Measurements from ENCODE around the gene CARS1. TPM values are rescaled to one million over a fixed set of nuclear protein-coding genes. Genes with fewer than 3 reads are reported as not detected.
"Not testable (repeated sequence)": the region's sequence is repeated elsewhere in the genome, so short reads cannot be mapped to it uniquely, and the experiment has no call there.

CARS1 gene
- total RNA-seq, 1 donor, result 106 TPM

DNA sequence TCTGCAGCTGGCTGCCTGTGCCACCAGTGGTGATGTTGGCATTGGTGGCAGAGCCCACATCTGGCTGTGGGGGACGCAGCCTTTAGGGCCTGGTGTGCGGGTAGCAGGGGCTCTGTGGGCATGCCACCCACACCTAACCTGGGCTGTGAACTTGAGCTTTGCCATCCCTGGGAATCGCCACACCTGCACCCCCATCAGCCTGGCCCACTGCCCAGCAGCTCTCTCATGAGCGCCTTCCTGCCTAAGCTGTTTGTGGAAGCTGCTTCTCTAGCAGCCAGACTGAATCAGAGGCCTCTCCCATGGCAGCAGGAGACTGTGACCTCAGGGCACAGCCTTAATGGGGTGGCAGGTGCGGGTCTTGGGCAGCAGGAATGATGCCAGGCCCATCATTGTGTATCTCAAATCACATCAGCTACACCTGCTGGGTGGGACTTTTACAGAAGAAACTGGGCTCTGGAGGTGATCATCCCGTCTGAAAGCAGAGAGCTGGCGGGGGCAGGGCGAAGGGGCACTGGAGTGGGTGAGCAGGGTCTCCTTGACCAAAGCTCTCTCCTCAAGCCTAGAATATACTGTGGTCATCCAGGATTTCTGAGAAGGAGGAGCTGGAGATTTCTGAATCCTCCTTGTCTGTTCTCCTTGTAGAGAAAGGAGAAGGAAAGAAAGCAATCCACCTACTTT is 17.8 kb upstream of the CARS1 start:
- Histone ChIP-seq H3K4me3 (ENCODE audit: insufficient read depth, low read length) (no peak overlapping the region), H3K4me1 (ENCODE audit: insufficient read depth, low read length) (no peaks in the 10 kb centered on the region), H3K27me3 (ENCODE audit: insufficient read depth, low read length) (no peaks in the 10 kb centered on the region), H3K4me2 (ENCODE audit: insufficient read depth, low read length) (no peak overlapping the region), H4K20me1 (ENCODE audit: insufficient read depth, low read length) (no peaks in the 10 kb centered on the region), H3K36me3 (ENCODE audit: insufficient read depth, low read length) (no peaks in the 10 kb centered on the region), H3K27ac (ENCODE audit: low read depth, low read length) (no peak overlapping the region), H3K9me3 (ENCODE audit: low read depth, low read length) (no peaks in the 10 kb centered on the region), H3K79me2 (ENCODE audit: insufficient read depth, low read length) (no peaks in the 10 kb centered on the region), H2AFZ (ENCODE audit: low read length) (no peak overlapping the region)
- no peak for TF ChIP-seq CTCF (IDR thresholded peaks at IDR 0.05; ENCODE audit: extremely low read depth, low read depth, low read length)
- peak; percentile 45 for DNase-seq (ENCODE audit: insufficient read length, low spot score, missing footprints)

- TF ChIP-seq CTCF (IDR thresholded peaks at IDR 0.05; ENCODE audit: extremely low read depth, low read depth, low read length), result no peak
These were observed 15.8 kb upstream of the CARS1 start for GRCh38 chr11:3073029-3073435.

GRCh38 chr11:3069425-3069824 is 12.2 kb upstream of the CARS1 start:
- TF ChIP-seq CTCF (IDR thresholded peaks at IDR 0.05; ENCODE audit: extremely low read depth, low read depth, low read length), result no peak
- H2AFZ ChIP-seq (ENCODE audit: low read length), result no peak overlapping the region
- no peaks in the 10 kb centered on the region for H3K79me2 ChIP-seq (ENCODE audit: insufficient read depth, low read length)
- no peaks in the 10 kb centered on the region for H4K20me1 ChIP-seq (ENCODE audit: insufficient read depth, low read length)
- H3K4me3 ChIP-seq (ENCODE audit: insufficient read depth, low read length), result no peak overlapping the region
- no peak overlapping the region for H3K4me2 ChIP-seq (ENCODE audit: insufficient read depth, low read length)
- no peaks in the 10 kb centered on the region for H3K27me3 ChIP-seq (ENCODE audit: insufficient read depth, low read length)
- H3K36me3 ChIP-seq (ENCODE audit: insufficient read depth, low read length), result no peaks in the 10 kb centered on the region
- H3K9me3 ChIP-seq (ENCODE audit: low read depth, low read length), result no peaks in the 10 kb centered on the region
- DNase-seq (ENCODE audit: insufficient read length, low spot score, missing footprints), result no peak
- H3K27ac ChIP-seq (ENCODE audit: low read depth, low read length), result no peak overlapping the region
- no peaks in the 10 kb centered on the region for H3K4me1 ChIP-seq (ENCODE audit: insufficient read depth, low read length)

More at GRCh38 chr11:3073029-3073435, 15.8 kb upstream of the CARS1 start:
- Histone ChIP-seq H3K4me3 (ENCODE audit: insufficient read depth, low read length) (no peak overlapping the region), H2AFZ (ENCODE audit: low read length) (no peak overlapping the region), H4K20me1 (ENCODE audit: insufficient read depth, low read length) (no peaks in the 10 kb centered on the region), H3K4me2 (ENCODE audit: insufficient read depth, low read length) (no peak overlapping the region), H3K4me1 (ENCODE audit: insufficient read depth, low read length) (no peaks in the 10 kb centered on the region), H3K27me3 (ENCODE audit: insufficient read depth, low read length) (no peaks in the 10 kb centered on the region), H3K36me3 (ENCODE audit: insufficient read depth, low read length) (no peaks in the 10 kb centered on the region), H3K9me3 (ENCODE audit: low read depth, low read length) (no peaks in the 10 kb centered on the region), H3K27ac (ENCODE audit: low read depth, low read length) (no peak overlapping the region), H3K79me2 (ENCODE audit: insufficient read depth, low read length) (no peaks in the 10 kb centered on the region)
- DNase-seq (ENCODE audit: insufficient read length, low spot score, missing footprints), result peak; percentile 27

DNA sequence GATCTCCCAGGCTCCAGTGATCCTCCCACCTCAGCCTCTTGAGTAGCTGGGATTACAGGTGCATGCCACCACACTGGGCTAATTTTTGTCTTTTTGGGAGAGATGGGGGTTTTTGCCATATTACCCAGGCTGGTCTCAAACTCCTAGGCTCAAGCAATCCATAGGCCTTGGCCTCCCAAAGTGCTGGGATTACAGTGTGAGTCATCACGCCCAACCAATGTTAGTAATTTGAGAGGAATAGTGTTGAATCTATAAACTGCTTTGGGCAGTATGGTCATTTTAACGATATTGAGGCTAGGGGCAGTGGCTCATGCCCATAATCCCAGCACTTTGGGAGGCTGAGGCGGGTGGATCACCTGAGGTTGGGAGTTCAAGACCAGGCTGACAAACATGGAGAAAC is 9.1 kb upstream of the CARS1 start:
- not testable (repeated sequence) for DNase-seq (ENCODE audit: insufficient read length, low spot score, missing footprints); H3K36me3 ChIP-seq (ENCODE audit: insufficient read depth, low read length); H4K20me1 ChIP-seq (ENCODE audit: insufficient read depth, low read length); H3K79me2 ChIP-seq (ENCODE audit: insufficient read depth, low read length); H3K4me2 ChIP-seq (ENCODE audit: insufficient read depth, low read length); H3K27ac ChIP-seq (ENCODE audit: low read depth, low read length); H2AFZ ChIP-seq (ENCODE audit: low read length); H3K4me1 ChIP-seq (ENCODE audit: insufficient read depth, low read length); H3K9me3 ChIP-seq (ENCODE audit: low read depth, low read length); H3K27me3 ChIP-seq (ENCODE audit: insufficient read depth, low read length); H3K4me3 ChIP-seq (ENCODE audit: insufficient read depth, low read length)

DNA sequence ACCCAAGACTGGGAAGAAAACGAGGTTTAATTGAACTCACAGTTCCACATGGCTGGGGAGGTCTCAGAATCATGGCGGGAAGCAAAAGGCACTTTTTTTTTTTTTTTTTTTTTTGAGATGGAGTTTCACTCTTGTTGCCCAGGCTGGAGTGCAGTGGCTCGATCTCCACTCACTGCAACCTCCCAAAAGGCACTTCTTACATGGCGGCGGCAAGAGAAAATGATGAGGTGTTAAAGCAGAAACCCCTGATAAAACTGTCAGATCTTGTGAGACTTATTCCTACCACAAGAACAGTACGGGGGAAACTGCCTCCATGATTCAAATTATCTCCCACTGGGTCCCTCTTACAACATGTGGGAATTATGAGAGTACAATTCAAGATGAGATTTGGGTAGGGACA is 7.5 kb upstream of the CARS1 start:
- H3K9me3 ChIP-seq (ENCODE audit: low read depth, low read length); H3K27ac ChIP-seq (ENCODE audit: low read depth, low read length); DNase-seq (ENCODE audit: insufficient read length, low spot score, missing footprints); H4K20me1 ChIP-seq (ENCODE audit: insufficient read depth, low read length); H3K27me3 ChIP-seq (ENCODE audit: insufficient read depth, low read length); H2AFZ ChIP-seq (ENCODE audit: low read length); H3K36me3 ChIP-seq (ENCODE audit: insufficient read depth, low read length); H3K4me3 ChIP-seq (ENCODE audit: insufficient read depth, low read length); H3K4me2 ChIP-seq (ENCODE audit: insufficient read depth, low read length); H3K79me2 ChIP-seq (ENCODE audit: insufficient read depth, low read length); H3K4me1 ChIP-seq (ENCODE audit: insufficient read depth, low read length): not testable (repeated sequence)

DNA sequence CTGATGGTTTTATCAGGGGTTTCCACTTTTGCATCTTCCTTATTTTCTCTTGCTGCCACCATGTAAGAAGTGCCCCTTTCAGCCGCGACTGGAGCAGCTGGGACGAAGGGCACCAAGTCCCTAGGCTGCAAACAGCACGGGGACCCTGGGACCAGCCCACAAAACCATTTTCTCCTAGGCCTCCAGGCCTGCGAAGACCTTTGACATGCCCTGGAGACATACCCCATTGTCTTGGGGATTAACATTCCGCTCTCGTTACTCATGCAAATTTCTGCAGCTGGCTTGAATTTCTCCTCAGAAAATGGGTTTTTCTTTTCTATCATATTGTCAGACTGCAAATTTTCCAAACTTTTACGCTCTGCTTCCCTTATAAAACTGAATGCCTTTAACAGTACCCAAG is 6.7 kb upstream of the CARS1 start:
- H4K20me1 ChIP-seq (ENCODE audit: insufficient read depth, low read length); H3K27me3 ChIP-seq (ENCODE audit: insufficient read depth, low read length); H3K4me3 ChIP-seq (ENCODE audit: insufficient read depth, low read length); H3K9me3 ChIP-seq (ENCODE audit: low read depth, low read length); H3K4me1 ChIP-seq (ENCODE audit: insufficient read depth, low read length); DNase-seq (ENCODE audit: insufficient read length, low spot score, missing footprints); H2AFZ ChIP-seq (ENCODE audit: low read length); H3K27ac ChIP-seq (ENCODE audit: low read depth, low read length); H3K79me2 ChIP-seq (ENCODE audit: insufficient read depth, low read length); H3K4me2 ChIP-seq (ENCODE audit: insufficient read depth, low read length); H3K36me3 ChIP-seq (ENCODE audit: insufficient read depth, low read length): not testable (repeated sequence)

GRCh38 chr11:3063432-3063831 is 6.2 kb upstream of the CARS1 start:
- H2AFZ ChIP-seq (ENCODE audit: low read length); H3K36me3 ChIP-seq (ENCODE audit: insufficient read depth, low read length); H3K9me3 ChIP-seq (ENCODE audit: low read depth, low read length); H3K27me3 ChIP-seq (ENCODE audit: insufficient read depth, low read length); H3K4me2 ChIP-seq (ENCODE audit: insufficient read depth, low read length); H3K4me3 ChIP-seq (ENCODE audit: insufficient read depth, low read length); DNase-seq (ENCODE audit: insufficient read length, low spot score, missing footprints); H3K4me1 ChIP-seq (ENCODE audit: insufficient read depth, low read length); H3K79me2 ChIP-seq (ENCODE audit: insufficient read depth, low read length); H3K27ac ChIP-seq (ENCODE audit: low read depth, low read length); H4K20me1 ChIP-seq (ENCODE audit: insufficient read depth, low read length): not testable (repeated sequence)

Data from osteoblast (primary cell).